Fibroblast of lung (primary cell): Measurements from ENCODE around the gene SAE1.

Experiments used
- EZH2 ChIP-seq: IDR thresholded peaks from 2 replicates; pipeline ENCODE4 v1.5.1; 2012; ENCODE audit warnings: low read length, control low read depth, mild to moderate bottlenecking; ENCODE audit errors: missing control alignments
- TF ChIP-seq, protein P1 (sequence below), 2 donors: IDR thresholded peaks in 1 of 2; conservative IDR thresholded peaks in 1 of 2; 1 replicate in 1 of 2; 2 replicates in 1 of 2; pipeline ENCODE4 v1.5.1; 2011 to 2012; ENCODE audit warnings: low read length in 2 of 2, control low read depth in 1 of 2, inconsistent platforms in 1 of 2, low read depth in 1 of 2, mild to moderate bottlenecking in 1 of 2

DNA sequence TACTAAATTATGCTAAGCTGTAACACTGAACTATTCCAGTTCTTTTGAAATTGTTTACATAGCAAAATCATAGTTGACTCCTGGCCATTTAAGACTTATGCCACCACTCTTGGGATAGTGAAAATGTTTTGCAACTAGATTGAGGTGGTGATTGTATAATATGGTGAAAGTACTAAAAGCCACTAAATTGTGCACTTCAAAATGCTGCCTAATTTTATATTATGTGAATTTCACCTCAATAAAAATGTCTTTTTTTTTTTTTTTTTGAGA is 5.0 kb upstream of the SAE1 start:
- TF ChIP-seq, protein P1, sequence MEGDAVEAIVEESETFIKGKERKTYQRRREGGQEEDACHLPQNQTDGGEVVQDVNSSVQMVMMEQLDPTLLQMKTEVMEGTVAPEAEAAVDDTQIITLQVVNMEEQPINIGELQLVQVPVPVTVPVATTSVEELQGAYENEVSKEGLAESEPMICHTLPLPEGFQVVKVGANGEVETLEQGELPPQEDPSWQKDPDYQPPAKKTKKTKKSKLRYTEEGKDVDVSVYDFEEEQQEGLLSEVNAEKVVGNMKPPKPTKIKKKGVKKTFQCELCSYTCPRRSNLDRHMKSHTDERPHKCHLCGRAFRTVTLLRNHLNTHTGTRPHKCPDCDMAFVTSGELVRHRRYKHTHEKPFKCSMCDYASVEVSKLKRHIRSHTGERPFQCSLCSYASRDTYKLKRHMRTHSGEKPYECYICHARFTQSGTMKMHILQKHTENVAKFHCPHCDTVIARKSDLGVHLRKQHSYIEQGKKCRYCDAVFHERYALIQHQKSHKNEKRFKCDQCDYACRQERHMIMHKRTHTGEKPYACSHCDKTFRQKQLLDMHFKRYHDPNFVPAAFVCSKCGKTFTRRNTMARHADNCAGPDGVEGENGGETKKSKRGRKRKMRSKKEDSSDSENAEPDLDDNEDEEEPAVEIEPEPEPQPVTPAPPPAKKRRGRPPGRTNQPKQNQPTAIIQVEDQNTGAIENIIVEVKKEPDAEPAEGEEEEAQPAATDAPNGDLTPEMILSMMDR (conservative IDR thresholded peaks at IDR 0.05 in 1 of 2, IDR thresholded peaks at IDR 0.05 in 1 of 2; ENCODE audit: low read depth in 1 of 2, low read length in 2 of 2), result no peak
- no peak for TF ChIP-seq EZH2
